HepG2 (cell line): ENCODE results near the gene INHA. TPM values are rescaled to one million over a fixed set of nuclear protein-coding genes. Genes with fewer than 3 reads are reported as not detected.

Source experiments
- CREB1 ChIP-seq, 2 experiments: fragments of 450-650 bp in 1 of 2; IDR thresholded peaks; 2 replicates each; pipeline ENCODE4 v1.6.1; 2016 to 2017; ENCODE audit warnings: control low read depth in 1 of 2, mild to moderate bottlenecking in 1 of 2, missing compliant biosample characterization in 1 of 2, missing genetic modification characterization in 1 of 2
- HOXA9 ChIP-seq: sonication (generic); formaldehyde crosslinking; IDR thresholded peaks from 2 replicates; pipeline ENCODE4 v1.8.1; 2022; ENCODE audit warnings: missing genetic modification reagents, mild to moderate bottlenecking, moderate library complexity, borderline replicate concordance
- JUNB ChIP-seq: sonication (generic); formaldehyde crosslinking; IDR thresholded peaks from 2 replicates; pipeline ENCODE4 v1.8.0; 2022; ENCODE audit warnings: missing genetic modification reagents, mild to moderate bottlenecking, borderline replicate concordance
- KDM5A ChIP-seq: fragments of 200-600 bp; sonication (generic); IDR thresholded peaks from 2 replicates; pipeline ENCODE4 v1.7.0; 2018; ENCODE audit warnings: antibody characterized with exemption, mild to moderate bottlenecking, low read length, borderline replicate concordance
- RARG ChIP-seq: sonication (generic); formaldehyde crosslinking; IDR thresholded peaks from 2 replicates; pipeline ENCODE4 v1.4.0; 2020; ENCODE audit warnings: low read depth, mild to moderate bottlenecking, missing genetic modification reagents
- RBM22 ChIP-seq: fragments of 200-400 bp; formaldehyde crosslinking; optimal IDR thresholded peaks from 2 replicates; pipeline ENCODE3; 2017; ENCODE audit warnings: mild to moderate bottlenecking, low read length, moderate library complexity
- RNF2 ChIP-seq: fragments of 450-650 bp; conservative IDR thresholded peaks from 2 replicates; pipeline ENCODE4 v1.6.1; 2016; ENCODE audit warnings: low read depth
- SYNCRIP ChIP-seq: fragments of 200-400 bp; formaldehyde crosslinking; IDR thresholded peaks from 2 replicates; pipeline ENCODE4 v1.6.1; 2018; ENCODE audit warnings: mild to moderate bottlenecking, low read depth, low read length; ENCODE audit not compliant: insufficient read depth
- ZNF138 ChIP-seq: sonication (generic); formaldehyde crosslinking; IDR thresholded peaks from 2 replicates; pipeline ENCODE4 v1.5.0; 2020; ENCODE audit warnings: mild to moderate bottlenecking, low read depth, missing genetic modification reagents
- ZNF317 ChIP-seq: sonication (generic); formaldehyde crosslinking; IDR thresholded peaks from 2 replicates; pipeline ENCODE4 v1.5.0; 2020; ENCODE audit warnings: mild to moderate bottlenecking, missing genetic modification reagents
- polyA plus RNA-seq, 8 experiments: library from polyadenylated mRNA; depleted of rRNA in 3 of 8; stranded (reverse) in 7 of 8; unstranded in 1 of 8; fragments of >200 nt; fragmentation: Illumina TruSeq in 4 of 8; extraction: Trizol in 4 of 8; gene quantifications; 2 replicates each; pipeline versions ENCODE4 v1.2.1 to v1.2.3, GENCODE V29; 2011 to 2016; ENCODE audit warnings: low read depth in 4 of 8, missing spikeins in 1 of 8, mixed read lengths in 1 of 8; ENCODE audit not compliant: insufficient read depth in 1 of 8
- total RNA-seq, 5 experiments: library from RNA; depleted of rRNA; stranded (reverse); fragments of >200 nt; fragmentation: Illumina TruSeq; extraction: Trizol; gene quantifications; 2 replicates each; pipeline ENCODE4 v1.2.3, GENCODE V29; 2016; ENCODE audit warnings: low read depth in 1 of 5
- TF ChIP-seq, protein P1 (sequence below): sonication (generic); formaldehyde crosslinking; IDR thresholded peaks from 2 replicates; pipeline ENCODE4 v1.4.0; 2020; ENCODE audit warnings: missing genetic modification reagents, borderline replicate concordance
- TF ChIP-seq, protein P2 (sequence below): sonication (generic); formaldehyde crosslinking; IDR thresholded peaks from 2 replicates; pipeline ENCODE4 v1.4.0; 2020; ENCODE audit warnings: missing genetic modification reagents, borderline replicate concordance
- TF ChIP-seq, protein P3 (sequence below): sonication (generic); formaldehyde crosslinking; IDR thresholded peaks from 2 replicates; pipeline ENCODE4 v1.4.0; 2020; ENCODE audit warnings: missing genetic modification reagents
- TF ChIP-seq, protein P4 (sequence below): IDR thresholded peaks from 2 replicates; pipeline ENCODE4 v1.6.1; 2016
- TF ChIP-seq, protein P5 (sequence below): sonication (generic); formaldehyde crosslinking; IDR thresholded peaks from 2 replicates; pipeline ENCODE4 v1.5.0; 2020; ENCODE audit warnings: mild to moderate bottlenecking, missing genetic modification reagents
- TF ChIP-seq, protein P6 (sequence below): sonication (generic); formaldehyde crosslinking; IDR thresholded peaks from 2 replicates; pipeline ENCODE4 v1.9.0; 2022; ENCODE audit warnings: low read depth, missing genetic modification reagents

Gene INHA
- total and polyA plus RNA-seq, 2 of the 13 experiments (the other 11 are each of a cell fraction or from before 2014, with no cell fraction given), result 4.1 to 15.2 TPM

DNA sequence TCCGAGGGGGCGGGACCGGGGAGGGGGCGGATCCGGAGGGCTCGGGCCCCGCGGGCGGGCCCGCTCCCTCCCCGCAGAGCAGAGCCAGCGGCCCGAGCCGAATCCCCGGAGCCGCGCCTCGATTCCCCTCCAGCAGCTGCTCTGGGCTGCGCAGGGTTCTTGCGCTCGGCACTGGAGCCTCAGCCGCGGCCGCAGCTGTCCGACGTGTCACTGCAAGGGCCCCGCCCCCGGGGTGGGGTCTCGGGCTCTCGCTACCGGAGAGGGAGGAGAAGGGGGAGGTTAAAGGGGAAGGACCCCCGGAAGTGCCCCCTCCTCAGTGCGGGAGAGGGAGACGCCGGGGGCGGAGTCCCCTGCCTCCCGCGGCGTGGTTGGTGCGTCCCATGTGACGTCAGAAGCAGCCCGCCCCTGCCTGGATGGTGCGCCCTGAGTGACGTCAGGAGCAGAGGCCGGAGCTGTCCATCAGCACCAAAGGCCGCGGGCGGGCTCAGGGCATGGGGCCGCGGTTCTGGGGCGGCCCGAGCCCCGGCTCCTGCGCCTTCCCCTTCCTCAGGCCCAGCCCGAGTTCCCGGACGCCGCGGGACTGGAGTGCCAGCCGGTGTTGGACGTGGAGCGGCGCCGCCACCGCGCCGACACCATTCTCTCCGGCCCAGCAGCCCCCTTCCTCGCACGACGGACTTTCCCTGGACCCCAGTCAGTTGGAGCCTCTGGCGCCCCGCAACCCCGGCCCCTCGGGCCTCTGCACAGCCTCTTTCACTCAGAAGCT is 28.3 kb upstream of the INHA start, which contains the start of the genes CHPF and TMEM198 (continued):
- TF ChIP-seq, protein P1, sequence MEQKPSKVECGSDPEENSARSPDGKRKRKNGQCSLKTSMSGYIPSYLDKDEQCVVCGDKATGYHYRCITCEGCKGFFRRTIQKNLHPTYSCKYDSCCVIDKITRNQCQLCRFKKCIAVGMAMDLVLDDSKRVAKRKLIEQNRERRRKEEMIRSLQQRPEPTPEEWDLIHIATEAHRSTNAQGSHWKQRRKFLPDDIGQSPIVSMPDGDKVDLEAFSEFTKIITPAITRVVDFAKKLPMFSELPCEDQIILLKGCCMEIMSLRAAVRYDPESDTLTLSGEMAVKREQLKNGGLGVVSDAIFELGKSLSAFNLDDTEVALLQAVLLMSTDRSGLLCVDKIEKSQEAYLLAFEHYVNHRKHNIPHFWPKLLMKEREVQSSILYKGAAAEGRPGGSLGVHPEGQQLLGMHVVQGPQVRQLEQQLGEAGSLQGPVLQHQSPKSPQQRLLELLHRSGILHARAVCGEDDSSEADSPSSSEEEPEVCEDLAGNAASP (CRISPR knock-in tag), result peak; percentile 76; the same call in 1 of the 2 replicates
- no peak; the same call in 1 of the 2 replicates for TF ChIP-seq ZNF138 (CRISPR knock-in tag)
- TF ChIP-seq, protein P2, sequence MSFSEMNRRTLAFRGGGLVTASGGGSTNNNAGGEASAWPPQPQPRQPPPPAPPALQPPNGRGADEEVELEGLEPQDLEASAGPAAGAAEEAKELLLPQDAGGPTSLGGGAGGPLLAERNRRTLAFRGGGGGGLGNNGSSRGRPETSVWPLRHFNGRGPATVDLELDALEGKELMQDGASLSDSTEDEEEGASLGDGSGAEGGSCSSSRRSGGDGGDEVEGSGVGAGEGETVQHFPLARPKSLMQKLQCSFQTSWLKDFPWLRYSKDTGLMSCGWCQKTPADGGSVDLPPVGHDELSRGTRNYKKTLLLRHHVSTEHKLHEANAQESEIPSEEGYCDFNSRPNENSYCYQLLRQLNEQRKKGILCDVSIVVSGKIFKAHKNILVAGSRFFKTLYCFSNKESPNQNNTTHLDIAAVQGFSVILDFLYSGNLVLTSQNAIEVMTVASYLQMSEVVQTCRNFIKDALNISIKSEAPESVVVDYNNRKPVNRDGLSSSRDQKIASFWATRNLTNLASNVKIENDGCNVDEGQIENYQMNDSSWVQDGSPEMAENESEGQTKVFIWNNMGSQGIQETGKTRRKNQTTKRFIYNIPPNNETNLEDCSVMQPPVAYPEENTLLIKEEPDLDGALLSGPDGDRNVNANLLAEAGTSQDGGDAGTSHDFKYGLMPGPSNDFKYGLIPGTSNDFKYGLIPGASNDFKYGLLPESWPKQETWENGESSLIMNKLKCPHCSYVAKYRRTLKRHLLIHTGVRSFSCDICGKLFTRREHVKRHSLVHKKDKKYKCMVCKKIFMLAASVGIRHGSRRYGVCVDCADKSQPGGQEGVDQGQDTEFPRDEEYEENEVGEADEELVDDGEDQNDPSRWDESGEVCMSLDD (CRISPR knock-in tag), result peak; percentile 88
- TF ChIP-seq, protein P3, sequence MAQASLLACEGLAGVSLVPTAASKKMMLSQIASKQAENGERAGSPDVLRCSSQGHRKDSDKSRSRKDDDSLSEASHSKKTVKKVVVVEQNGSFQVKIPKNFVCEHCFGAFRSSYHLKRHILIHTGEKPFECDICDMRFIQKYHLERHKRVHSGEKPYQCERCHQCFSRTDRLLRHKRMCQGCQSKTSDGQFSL, result peak; percentile 64
- TF ChIP-seq, protein P4, sequence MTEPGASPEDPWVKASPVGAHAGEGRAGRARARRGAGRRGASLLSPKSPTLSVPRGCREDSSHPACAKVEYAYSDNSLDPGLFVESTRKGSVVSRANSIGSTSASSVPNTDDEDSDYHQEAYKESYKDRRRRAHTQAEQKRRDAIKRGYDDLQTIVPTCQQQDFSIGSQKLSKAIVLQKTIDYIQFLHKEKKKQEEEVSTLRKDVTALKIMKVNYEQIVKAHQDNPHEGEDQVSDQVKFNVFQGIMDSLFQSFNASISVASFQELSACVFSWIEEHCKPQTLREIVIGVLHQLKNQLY (CRISPR knock-in tag), result peak; percentile 72
- no peak for TF ChIP-seq SYNCRIP
- TF ChIP-seq, protein P5, sequence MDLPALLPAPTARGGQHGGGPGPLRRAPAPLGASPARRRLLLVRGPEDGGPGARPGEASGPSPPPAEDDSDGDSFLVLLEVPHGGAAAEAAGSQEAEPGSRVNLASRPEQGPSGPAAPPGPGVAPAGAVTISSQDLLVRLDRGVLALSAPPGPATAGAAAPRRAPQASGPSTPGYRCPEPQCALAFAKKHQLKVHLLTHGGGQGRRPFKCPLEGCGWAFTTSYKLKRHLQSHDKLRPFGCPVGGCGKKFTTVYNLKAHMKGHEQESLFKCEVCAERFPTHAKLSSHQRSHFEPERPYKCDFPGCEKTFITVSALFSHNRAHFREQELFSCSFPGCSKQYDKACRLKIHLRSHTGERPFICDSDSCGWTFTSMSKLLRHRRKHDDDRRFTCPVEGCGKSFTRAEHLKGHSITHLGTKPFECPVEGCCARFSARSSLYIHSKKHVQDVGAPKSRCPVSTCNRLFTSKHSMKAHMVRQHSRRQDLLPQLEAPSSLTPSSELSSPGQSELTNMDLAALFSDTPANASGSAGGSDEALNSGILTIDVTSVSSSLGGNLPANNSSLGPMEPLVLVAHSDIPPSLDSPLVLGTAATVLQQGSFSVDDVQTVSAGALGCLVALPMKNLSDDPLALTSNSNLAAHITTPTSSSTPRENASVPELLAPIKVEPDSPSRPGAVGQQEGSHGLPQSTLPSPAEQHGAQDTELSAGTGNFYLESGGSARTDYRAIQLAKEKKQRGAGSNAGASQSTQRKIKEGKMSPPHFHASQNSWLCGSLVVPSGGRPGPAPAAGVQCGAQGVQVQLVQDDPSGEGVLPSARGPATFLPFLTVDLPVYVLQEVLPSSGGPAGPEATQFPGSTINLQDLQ (CRISPR knock-in tag), result peak; percentile 83
- TF ChIP-seq, protein P6, sequence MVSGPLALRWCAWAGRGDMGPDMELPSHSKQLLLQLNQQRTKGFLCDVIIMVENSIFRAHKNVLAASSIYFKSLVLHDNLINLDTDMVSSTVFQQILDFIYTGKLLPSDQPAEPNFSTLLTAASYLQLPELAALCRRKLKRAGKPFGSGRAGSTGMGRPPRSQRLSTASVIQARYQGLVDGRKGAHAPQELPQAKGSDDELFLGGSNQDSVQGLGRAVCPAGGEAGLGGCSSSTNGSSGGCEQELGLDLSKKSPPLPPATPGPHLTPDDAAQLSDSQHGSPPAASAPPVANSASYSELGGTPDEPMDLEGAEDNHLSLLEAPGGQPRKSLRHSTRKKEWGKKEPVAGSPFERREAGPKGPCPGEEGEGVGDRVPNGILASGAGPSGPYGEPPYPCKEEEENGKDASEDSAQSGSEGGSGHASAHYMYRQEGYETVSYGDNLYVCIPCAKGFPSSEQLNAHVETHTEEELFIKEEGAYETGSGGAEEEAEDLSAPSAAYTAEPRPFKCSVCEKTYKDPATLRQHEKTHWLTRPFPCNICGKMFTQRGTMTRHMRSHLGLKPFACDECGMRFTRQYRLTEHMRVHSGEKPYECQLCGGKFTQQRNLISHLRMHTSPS, result no peak; the same call in none of the 2 replicates
- peak; percentile 50 for TF ChIP-seq RBM22
- TF ChIP-seq CREB1 (IDR thresholded peaks at IDR 0.05), result peak; percentile 100
- TF ChIP-seq CREB1 (CRISPR knock-in tag; IDR thresholded peaks at IDR 0.05), result peak; percentile 97
- TF ChIP-seq ZNF317 (CRISPR knock-in tag), result peak; percentile 65; the same call in 1 of the 2 replicates
- no peak; the same call in 1 of the 2 replicates for TF ChIP-seq JUNB (CRISPR knock-in tag)
- TF ChIP-seq RARG, result no peak
- no peak; the same call in 1 of the 2 replicates for TF ChIP-seq KDM5A
- no peak for TF ChIP-seq RNF2
- no peak; the same call in 1 of the 2 replicates for TF ChIP-seq HOXA9 (CRISPR knock-in tag)
